Lower lobe of right lung (tissue), 2 donors: Measurements from ENCODE around the gene CALN1. TPM values are rescaled to one million over a fixed set of nuclear protein-coding genes. Genes with fewer than 3 reads are reported as not detected.

Experiments
- ATAC-seq, 2 donors: fragments of 200-7000 bp; cut with Tn5 transposase; one replicate each; pipeline ENCODE4 v1.9.1; 2020 to 2022; ENCODE audit warnings: mild to moderate bottlenecking in 2 of 2, moderate library complexity in 2 of 2
- DNase-seq: peaks from one replicate; pipeline ENCODE4 v3.0.0-alpha.2; 2020
- H3K27ac ChIP-seq: fragments of 200-600 bp; one replicate; pipeline ENCODE4 v1.8.0; 2022
- H3K27me3 ChIP-seq: fragments of 200-600 bp; one replicate; pipeline ENCODE4 v1.8.0; 2022; ENCODE audit warnings: low read depth
- H3K36me3 ChIP-seq: fragments of 200-600 bp; one replicate; pipeline ENCODE4 v1.8.0; 2022; ENCODE audit warnings: mild to moderate bottlenecking
- H3K4me1 ChIP-seq: fragments of 200-600 bp; one replicate; pipeline ENCODE4 v1.8.0; 2022
- H3K4me3 ChIP-seq: fragments of 200-600 bp; one replicate; pipeline ENCODE4 v1.8.0; 2022; ENCODE audit warnings: mild to moderate bottlenecking
- H3K9me3 ChIP-seq: fragments of 200-600 bp; one replicate; pipeline ENCODE4 v1.8.0; 2022
- CTCF ChIP-seq: fragments of 200-600 bp; IDR thresholded peaks from one replicate; pipeline ENCODE4 v1.8.0; 2022; ENCODE audit warnings: antibody characterized with exemption, mild to moderate bottlenecking
- intact Hi-C: fragments of 100-400 bp; cut with DNase I; formaldehyde crosslinking; loops from one replicate; pipeline ENCODE4 v1.11.0; 2022
- total RNA-seq: library from RNA; stranded (reverse); fragmentation: NEBNext Ultra II Directional; extraction: Animal tissue kit (Norgen Biotek cat#: 25700); gene quantifications from one replicate; pipeline ENCODE4 v1.2.1, GENCODE V29; 2021
- donor health status: DM: no; HTN: yes; CAD: no; lungs with severe emphysema.

CALN1 gene
- total RNA-seq, 1 donor from 2014 or later = not detected

- no peak for ATAC-seq
- intact Hi-C loops = no loop called here
- TF ChIP-seq CTCF = no peak
Observed at GRCh38 chr7:71867626-71868025, 544.5 kb downstream of the CALN1 start.

DNA sequence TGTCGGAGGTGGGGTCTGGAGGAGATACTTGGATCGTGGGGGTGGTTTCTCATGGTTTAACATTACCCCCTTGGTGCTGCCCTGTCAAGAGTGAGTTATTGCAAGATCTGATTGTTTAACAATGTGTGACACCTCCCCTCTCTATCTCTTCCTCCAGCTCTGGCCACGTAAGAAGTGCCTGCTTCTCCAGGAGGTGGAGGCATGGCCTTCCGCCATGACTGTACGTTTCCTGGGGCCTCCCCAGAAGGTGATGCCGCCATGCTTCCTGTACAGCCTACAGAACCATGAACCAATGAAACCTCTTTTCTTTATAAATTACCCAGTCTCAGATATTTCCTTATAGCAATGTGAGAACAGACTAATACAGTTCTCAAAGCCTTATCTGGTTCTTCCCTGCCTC lies 547.0 kb downstream of the CALN1 start:
- no peak overlapping the region for H3K4me3 ChIP-seq
- H3K9me3 ChIP-seq = no peaks in the 10 kb centered on the region
- TF ChIP-seq CTCF = no peak
- H3K27me3 ChIP-seq = no peaks in the 10 kb centered on the region
- H3K27ac ChIP-seq = no peak overlapping the region
- DNase-seq (no peak), ATAC-seq (no peak)
- no peaks in the 10 kb centered on the region for H3K4me1 ChIP-seq
- intact Hi-C loops = no loop called here
- no peaks in the 10 kb centered on the region for H3K36me3 ChIP-seq

More at GRCh38 chr7:71867626-71868025, 544.5 kb downstream of the CALN1 start:
- H3K27ac ChIP-seq = no peak overlapping the region
- H3K36me3 ChIP-seq = no peaks in the 10 kb centered on the region
- no peak for DNase-seq
- no peaks in the 10 kb centered on the region for H3K9me3 ChIP-seq
- H3K4me3 ChIP-seq = no peak overlapping the region
- no peaks in the 10 kb centered on the region for H3K4me1 ChIP-seq
- no peaks in the 10 kb centered on the region for H3K27me3 ChIP-seq

GRCh38 chr7:71864130-71864529 lies 548.0 kb downstream of the CALN1 start:
- H3K27ac ChIP-seq = no peak overlapping the region
- no peak overlapping the region for H3K4me3 ChIP-seq
- intact Hi-C loops = no loop called here
- H3K27me3 ChIP-seq = no peaks in the 10 kb centered on the region
- TF ChIP-seq CTCF = no peak
- H3K4me1 ChIP-seq = no peaks in the 10 kb centered on the region
- DNase-seq = no peak
- H3K36me3 ChIP-seq = no peaks in the 10 kb centered on the region
- ATAC-seq = no peak
- no peaks in the 10 kb centered on the region for H3K9me3 ChIP-seq

GRCh38 chr7:71860572-71860971 lies 551.6 kb downstream of the CALN1 start:
- no peak for ATAC-seq
- H3K4me3 ChIP-seq = no peak overlapping the region
- intact Hi-C loops = no loop called here
- no peaks in the 10 kb centered on the region for H3K4me1 ChIP-seq
- no peaks in the 10 kb centered on the region for H3K9me3 ChIP-seq
- H3K27me3 ChIP-seq = no peaks in the 10 kb centered on the region
- no peak for DNase-seq
- no peak for TF ChIP-seq CTCF
- no peak overlapping the region for H3K27ac ChIP-seq
- no peaks in the 10 kb centered on the region for H3K36me3 ChIP-seq

GRCh38 chr7:71857338-71857737 lies 554.8 kb downstream of the CALN1 start:
- H3K4me1 ChIP-seq = no peaks in the 10 kb centered on the region
- H3K4me3 ChIP-seq = no peak overlapping the region
- no peak for ATAC-seq
- H3K27ac ChIP-seq = no peak overlapping the region
- no peak for TF ChIP-seq CTCF
- H3K9me3 ChIP-seq = no peaks in the 10 kb centered on the region
- H3K36me3 ChIP-seq = no peaks in the 10 kb centered on the region
- H3K27me3 ChIP-seq = peaks cover 5% of the 10 kb centered on the region
- no peak for DNase-seq
- intact Hi-C loops = no loop called here
